ENCODE results near the gene ADAM29. TPM values are rescaled to one million over a fixed set of nuclear protein-coding genes. Genes with fewer than 3 reads are reported as not detected.
"Not testable (repeated sequence)": the region's sequence is repeated elsewhere in the genome, so short reads cannot be mapped to it uniquely, and the experiment has no call there.

The ADAM29 gene
- total RNA-seq, 1 donor from 2014 or later: not detected

- Histone ChIP-seq H3K4me3 (ENCODE audit: low read depth, low read length) (no peak overlapping the region), H3K36me3 (ENCODE audit: control insufficient read depth, insufficient read depth, low read length) (no peaks in the 10 kb centered on the region), H3K27me3 (ENCODE audit: control insufficient read depth, insufficient read depth, low read length) (no peaks in the 10 kb centered on the region)
- TF ChIP-seq CTCF (IDR thresholded peaks at IDR 0.05; ENCODE audit: insufficient read depth, low read length, poor library complexity, severe bottlenecking): no peak
- no peak for DNase-seq (ENCODE audit: low read depth)
Measured at GRCh38 chr4:174996079-174996478, 77.9 kb downstream of the ADAM29 start.

- TF ChIP-seq CTCF (IDR thresholded peaks at IDR 0.05; ENCODE audit: insufficient read depth, low read length, poor library complexity, severe bottlenecking): no peak
- DNase-seq (ENCODE audit: low read depth): peak; percentile 21
- H3K4me3 ChIP-seq (ENCODE audit: low read depth, low read length): no peak overlapping the region
Measured at GRCh38 chr4:174999407-174999806, 81.2 kb downstream of the ADAM29 start.

DNA sequence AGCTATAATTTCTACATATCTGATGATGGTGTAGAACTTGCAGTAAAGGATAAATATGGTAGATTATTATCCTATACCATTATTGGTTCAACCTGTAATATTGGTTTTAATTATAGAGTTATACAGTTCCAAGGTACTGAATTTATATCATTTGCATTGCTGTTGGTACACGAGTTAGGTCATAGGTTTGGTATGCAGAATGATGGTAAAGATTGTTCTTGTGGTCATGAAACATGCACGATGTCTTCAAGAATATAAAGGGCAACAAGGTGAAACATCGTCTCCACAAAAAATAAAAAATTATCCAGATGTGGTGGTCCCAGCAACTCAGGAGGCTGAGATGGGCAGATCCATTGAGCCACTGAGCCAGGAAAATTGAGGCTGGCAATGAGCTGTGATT, 99.6 kb downstream of the ADAM29 start:
- H3K27me3 ChIP-seq (ENCODE audit: control insufficient read depth, insufficient read depth, low read length): no peaks in the 10 kb centered on the region
- no peak for TF ChIP-seq CTCF (IDR thresholded peaks at IDR 0.05; ENCODE audit: insufficient read depth, low read length, poor library complexity, severe bottlenecking)
- no peak for DNase-seq (ENCODE audit: low read depth)
- no peaks in the 10 kb centered on the region for H3K36me3 ChIP-seq (ENCODE audit: control insufficient read depth, insufficient read depth, low read length)
- H3K4me3 ChIP-seq (ENCODE audit: low read depth, low read length): no peak overlapping the region

More at GRCh38 chr4:174999407-174999806, 81.2 kb downstream of the ADAM29 start:
- H3K27me3 ChIP-seq (ENCODE audit: control insufficient read depth, insufficient read depth, low read length): no peaks in the 10 kb centered on the region
- no peaks in the 10 kb centered on the region for H3K36me3 ChIP-seq (ENCODE audit: control insufficient read depth, insufficient read depth, low read length)

- H3K36me3 ChIP-seq (ENCODE audit: control insufficient read depth, insufficient read depth, low read length); H3K4me3 ChIP-seq (ENCODE audit: low read depth, low read length); H3K27me3 ChIP-seq (ENCODE audit: control insufficient read depth, insufficient read depth, low read length); DNase-seq (ENCODE audit: low read depth): not testable (repeated sequence)
Measured at GRCh38 chr4:175019447-175019846, 101.3 kb downstream of the ADAM29 start.

Other genes with a start within 250 kb of the ADAM29 start
- not detected in 2 replicates for gene GLRA3, start 89.1 kb upstream of the ADAM29 start, total RNA-seq

Data from kidney epithelial cell (primary cell).